DND-41 (cell line): Measurements from ENCODE around the gene LCN6.

Experiments used
- ATAC-seq: fragments of 200-7000 bp; cut with Tn5 transposase; 3 replicates; pipeline ENCODE4 v1.9.1; 2021; ENCODE audit warnings: low read depth; ENCODE audit not compliant: insufficient read depth
- DNase-seq: peaks from one replicate; pipeline ENCODE4 v3.0.0-alpha.2; 2020
- H2AFZ ChIP-seq: 2 replicates; pipeline ENCODE4 v1.6.0; 2012; ENCODE audit warnings: low read depth, low read length
- H3K27ac ChIP-seq: 2 replicates; pipeline ENCODE4 v1.5.1; 2012; ENCODE audit warnings: low read length, inconsistent platforms
- H3K27me3 ChIP-seq: fragments of 200-600 bp; sonication (generic); 2 replicates; pipeline ENCODE4 v1.6.0; 2012; ENCODE audit warnings: low read length, mild to moderate bottlenecking, inconsistent platforms; ENCODE audit not compliant: insufficient read depth, poor library complexity
- H3K36me3 ChIP-seq: 2 replicates; pipeline ENCODE4 v1.5.1; 2012; ENCODE audit warnings: low read length, inconsistent platforms; ENCODE audit not compliant: insufficient read depth
- H3K4me1 ChIP-seq: 2 replicates; pipeline ENCODE4 v1.5.1; 2012; ENCODE audit warnings: mild to moderate bottlenecking, low read length; ENCODE audit not compliant: insufficient read depth
- H3K4me2 ChIP-seq: 2 replicates; pipeline ENCODE4 v1.6.0; 2012; ENCODE audit warnings: mild to moderate bottlenecking, moderate library complexity, low read length, inconsistent platforms; ENCODE audit not compliant: insufficient read depth
- H3K4me3 ChIP-seq, 2 experiments: fragments of 200-600 bp in 1 of 2; shearing (Covaris generic) in 1 of 2; 2 replicates each; pipeline ENCODE4 v1.5.1; 2012 to 2016; ENCODE audit warnings: inconsistent platforms in 2 of 2, low read length in 2 of 2, mild to moderate bottlenecking in 2 of 2, low read depth in 1 of 2, moderate library complexity in 1 of 2
- H3K79me2 ChIP-seq: 2 replicates; pipeline ENCODE4 v1.6.0; 2012; ENCODE audit warnings: low read length, inconsistent platforms; ENCODE audit not compliant: insufficient read depth
- H3K9ac ChIP-seq: 2 replicates; pipeline ENCODE4 v1.6.0; 2012; ENCODE audit warnings: low read depth, mild to moderate bottlenecking, inconsistent platforms, low read length, moderate library complexity
- H3K9me3 ChIP-seq: 2 replicates; pipeline ENCODE4 v1.5.1; 2012; ENCODE audit warnings: low read length, moderate library complexity, mild to moderate bottlenecking, inconsistent platforms; ENCODE audit not compliant: insufficient read depth, severe bottlenecking
- H4K20me1 ChIP-seq: 2 replicates; pipeline ENCODE4 v1.6.0; 2012; ENCODE audit warnings: low read length; ENCODE audit not compliant: insufficient read depth
- EZH2 ChIP-seq: IDR thresholded peaks from 3 replicates; pipeline ENCODE4 v1.6.1; 2012; ENCODE audit warnings: borderline replicate concordance, low read depth, mild to moderate bottlenecking, moderate library complexity, low read length, inconsistent platforms; ENCODE audit not compliant: severe bottlenecking
- TF ChIP-seq, protein P1 (sequence below): IDR thresholded peaks from 2 replicates; pipeline ENCODE4 v1.5.1; 2012; ENCODE audit warnings: borderline replicate concordance, low read length, moderate library complexity, mild to moderate bottlenecking; ENCODE audit not compliant: poor library complexity, severe bottlenecking; ENCODE audit errors: extremely low read depth

The LCN6 gene

DNA sequence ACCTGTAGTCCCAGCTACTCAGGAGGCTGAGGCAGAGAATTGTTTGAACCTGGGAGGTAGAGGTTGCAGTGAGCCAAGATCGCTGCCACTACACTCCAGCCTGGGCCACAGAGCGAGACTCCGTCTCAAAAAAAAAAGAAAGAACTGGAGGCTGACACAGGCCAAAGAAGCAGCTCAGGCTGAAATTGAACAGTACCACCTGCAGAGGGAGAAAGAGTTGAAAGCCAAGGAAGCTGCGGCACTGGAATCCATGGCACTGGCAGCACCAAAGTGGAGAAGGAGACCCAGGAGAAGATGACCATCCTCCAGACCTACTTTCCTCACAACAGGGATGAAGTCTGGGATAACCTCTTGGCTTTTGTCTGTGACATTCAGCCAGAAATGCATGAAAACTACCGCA is 31.5 kb upstream of the LCN6 start:
- Histone ChIP-seq H3K27me3 (peaks cover 12% of the 10 kb centered on the region), H3K9me3 (no peaks in the 10 kb centered on the region), H3K27ac (no peak overlapping the region), H3K4me3 (no peak overlapping the region), H4K20me1 (no peaks in the 10 kb centered on the region), H3K9ac (no peak overlapping the region), H3K36me3 (no peaks in the 10 kb centered on the region), H3K4me2 (no peak overlapping the region), H2AFZ (no peak overlapping the region), H3K4me1 (no peaks in the 10 kb centered on the region), H3K79me2 (no peaks in the 10 kb centered on the region)
- TF ChIP-seq, protein P1, sequence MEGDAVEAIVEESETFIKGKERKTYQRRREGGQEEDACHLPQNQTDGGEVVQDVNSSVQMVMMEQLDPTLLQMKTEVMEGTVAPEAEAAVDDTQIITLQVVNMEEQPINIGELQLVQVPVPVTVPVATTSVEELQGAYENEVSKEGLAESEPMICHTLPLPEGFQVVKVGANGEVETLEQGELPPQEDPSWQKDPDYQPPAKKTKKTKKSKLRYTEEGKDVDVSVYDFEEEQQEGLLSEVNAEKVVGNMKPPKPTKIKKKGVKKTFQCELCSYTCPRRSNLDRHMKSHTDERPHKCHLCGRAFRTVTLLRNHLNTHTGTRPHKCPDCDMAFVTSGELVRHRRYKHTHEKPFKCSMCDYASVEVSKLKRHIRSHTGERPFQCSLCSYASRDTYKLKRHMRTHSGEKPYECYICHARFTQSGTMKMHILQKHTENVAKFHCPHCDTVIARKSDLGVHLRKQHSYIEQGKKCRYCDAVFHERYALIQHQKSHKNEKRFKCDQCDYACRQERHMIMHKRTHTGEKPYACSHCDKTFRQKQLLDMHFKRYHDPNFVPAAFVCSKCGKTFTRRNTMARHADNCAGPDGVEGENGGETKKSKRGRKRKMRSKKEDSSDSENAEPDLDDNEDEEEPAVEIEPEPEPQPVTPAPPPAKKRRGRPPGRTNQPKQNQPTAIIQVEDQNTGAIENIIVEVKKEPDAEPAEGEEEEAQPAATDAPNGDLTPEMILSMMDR = no peak
- no peak for TF ChIP-seq EZH2
- ATAC-seq (no peak), DNase-seq (no peak)

DNA sequence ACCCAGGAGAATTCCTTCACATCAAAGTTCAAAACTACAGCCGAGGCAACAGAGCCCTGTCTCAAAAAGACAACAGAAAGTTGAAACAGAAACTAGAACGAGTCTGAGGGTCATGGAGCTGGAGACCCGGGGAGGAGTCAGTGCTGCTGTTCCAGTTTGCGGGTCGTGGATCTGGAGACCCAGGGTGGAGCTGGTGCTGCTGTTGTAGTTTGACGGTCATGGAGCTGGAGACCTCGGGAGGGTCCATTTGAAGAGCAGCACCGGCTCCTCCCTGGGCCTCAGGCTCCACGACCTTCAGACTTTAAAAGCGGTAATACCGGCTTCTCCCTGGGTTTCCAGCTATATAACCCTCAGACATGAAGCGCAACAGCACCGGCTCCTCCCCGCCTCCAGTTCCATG is 29.0 kb upstream of the LCN6 start:
- DNase-seq (no peak), ATAC-seq (no peak)
- Histone ChIP-seq H3K79me2 (no peaks in the 10 kb centered on the region), H3K36me3 (no peaks in the 10 kb centered on the region), H3K4me1 (no peaks in the 10 kb centered on the region), H3K9me3 (peaks cover 8% of the 10 kb centered on the region), H3K27ac (no peak overlapping the region), H3K4me2 (no peak overlapping the region), H3K4me3 (no peak overlapping the region), H3K9ac (no peak overlapping the region), H4K20me1 (no peaks in the 10 kb centered on the region), H3K27me3 (peaks cover 12% of the 10 kb centered on the region), H2AFZ (no peak overlapping the region)
- TF ChIP-seq EZH2 = no peak
- TF ChIP-seq, protein P1 = no peak

DNA sequence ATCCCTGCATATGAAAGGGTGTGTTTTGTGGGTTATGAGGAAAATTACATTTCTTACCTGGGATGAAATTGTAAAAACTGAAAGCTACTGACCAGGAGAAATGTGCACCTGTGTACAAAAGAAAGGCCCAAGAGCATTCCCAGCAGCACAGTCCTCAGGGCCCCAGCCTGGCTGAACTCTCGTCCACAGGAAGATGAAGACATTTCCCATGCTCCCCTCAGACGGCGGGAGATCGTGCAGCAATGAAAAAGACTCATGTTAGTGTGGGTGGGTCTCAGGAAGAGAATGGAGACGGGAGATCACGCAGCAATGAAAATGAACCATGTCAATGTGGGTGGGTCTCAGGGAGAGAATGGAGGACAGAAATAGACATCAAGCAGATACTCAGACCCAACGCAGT is 28.6 kb upstream of the LCN6 start:
- no peak for ATAC-seq
- Histone ChIP-seq H3K4me1 (no peaks in the 10 kb centered on the region), H3K4me2 (no peak overlapping the region), H3K79me2 (no peaks in the 10 kb centered on the region), H3K27ac (no peak overlapping the region), H3K9ac (no peak overlapping the region), H2AFZ (no peak overlapping the region), H3K9me3 (peaks cover 8% of the 10 kb centered on the region), H4K20me1 (no peaks in the 10 kb centered on the region), H3K4me3 (no peak overlapping the region), H3K36me3 (no peaks in the 10 kb centered on the region), H3K27me3 (peaks cover 12% of the 10 kb centered on the region)
- DNase-seq = no peak
- TF ChIP-seq, protein P1 = no peak
- no peak for TF ChIP-seq EZH2

DNA sequence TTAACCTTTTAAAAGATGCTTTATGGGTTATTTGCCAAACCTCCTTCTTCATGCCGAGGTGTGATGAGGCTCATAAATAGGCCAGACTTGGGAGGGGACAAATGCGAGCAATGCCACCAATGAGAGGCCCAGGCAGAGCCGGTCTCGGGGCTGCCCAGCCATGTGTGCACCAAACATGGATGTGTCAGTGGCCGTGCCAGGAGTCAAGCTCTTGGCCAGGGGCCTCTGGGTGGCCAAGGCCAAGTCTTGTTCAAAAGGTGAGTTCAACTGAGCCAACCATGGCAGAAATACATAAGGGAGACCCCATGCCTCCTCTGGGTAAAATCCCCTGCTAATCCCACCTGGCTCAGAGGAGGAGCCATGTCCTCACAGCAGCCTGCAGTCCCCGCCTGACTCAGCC is 26.9 kb upstream of the LCN6 start:
- no peak overlapping the region for H3K4me3 ChIP-seq

More for the DNA sequence above, 26.9 kb upstream of the LCN6 start:
- peaks cover 8% of the 10 kb centered on the region for H3K9me3 ChIP-seq
- no peak overlapping the region for H3K4me2 ChIP-seq
- H3K36me3 ChIP-seq = no peaks in the 10 kb centered on the region
- no peak for DNase-seq
- no peak for ATAC-seq
- H3K4me1 ChIP-seq = no peaks in the 10 kb centered on the region
- H3K27me3 ChIP-seq = peaks cover 11% of the 10 kb centered on the region
- H3K27ac ChIP-seq = no peak overlapping the region
- no peak overlapping the region for H2AFZ ChIP-seq
- no peaks in the 10 kb centered on the region for H3K79me2 ChIP-seq
- TF ChIP-seq EZH2 = no peak
- TF ChIP-seq, protein P1 = no peak
- no peaks in the 10 kb centered on the region for H4K20me1 ChIP-seq
- H3K9ac ChIP-seq = no peak overlapping the region
